Left lobe of liver (tissue), 1 donor: ENCODE measurements around the gene NR1I3. TPM values are rescaled to one million over a fixed set of nuclear protein-coding genes. Genes with fewer than 3 reads are reported as not detected.

Source experiments
- total RNA-seq: library from RNA; stranded (reverse); gene quantifications from one replicate; pipeline ENCODE4 v1.2.1, GENCODE V29; 2021
- donor health status: DM: no; HTN: yes; CAD: no.

Gene NR1I3
- total RNA-seq, 1 donor from 2014 or later = 158 TPM

Other genes starting within 250 kb of the NR1I3 start
- gene F11R, start 217.1 kb downstream of the NR1I3 start, total RNA-seq = 65.4 TPM
- gene TSTD1, start 199.2 kb downstream of the NR1I3 start, total RNA-seq = 30.7 TPM
- gene USF1, start 192.2 kb downstream of the NR1I3 start, total RNA-seq = 27.6 TPM
- 4.0 TPM for gene ARHGAP30, start 168.3 kb downstream of the NR1I3 start, total RNA-seq
- not detected for gene NECTIN4, start 148.6 kb downstream of the NR1I3 start, total RNA-seq
- 6.2 TPM for gene KLHDC9, start 139.8 kb downstream of the NR1I3 start, total RNA-seq
- 22.0 TPM for gene PFDN2, start 120.2 kb downstream of the NR1I3 start, total RNA-seq
- gene NIT1, start 120.1 kb downstream of the NR1I3 start, total RNA-seq = 70.3 TPM
- 17.6 TPM for gene DEDD, start 105.5 kb downstream of the NR1I3 start, total RNA-seq
- 36.1 TPM for gene UFC1, start 84.2 kb downstream of the NR1I3 start, total RNA-seq
- 10.2 TPM for gene USP21, start 78.7 kb downstream of the NR1I3 start, total RNA-seq
- 9.3 TPM for gene PPOX, start 71.8 kb downstream of the NR1I3 start, total RNA-seq
- 9.1 TPM for gene B4GALT3, start 60.7 kb downstream of the NR1I3 start, total RNA-seq
- 1.1 TPM for gene ADAMTS4, start 39.1 kb downstream of the NR1I3 start, total RNA-seq
- gene NDUFS2, start 35.8 kb downstream of the NR1I3 start, total RNA-seq = 106 TPM
- 13.4 TPM for gene FCER1G, start 22.9 kb downstream of the NR1I3 start, total RNA-seq
- 4,148 TPM for gene APOA2, start 14.6 kb downstream of the NR1I3 start, total RNA-seq
- 6.3 TPM for gene TOMM40L, start 12.1 kb downstream of the NR1I3 start, total RNA-seq
- gene PCP4L1, start 20.5 kb upstream of the NR1I3 start, total RNA-seq = 5.1 TPM
- 2.4 TPM for gene MPZ, start 71.8 kb upstream of the NR1I3 start, total RNA-seq
- 223 TPM for gene SDHC, start 76.2 kb upstream of the NR1I3 start, total RNA-seq
- not detected for gene CFAP126, start 129.7 kb upstream of the NR1I3 start, total RNA-seq